ENCODE results near the gene MYDGF.

DNA sequence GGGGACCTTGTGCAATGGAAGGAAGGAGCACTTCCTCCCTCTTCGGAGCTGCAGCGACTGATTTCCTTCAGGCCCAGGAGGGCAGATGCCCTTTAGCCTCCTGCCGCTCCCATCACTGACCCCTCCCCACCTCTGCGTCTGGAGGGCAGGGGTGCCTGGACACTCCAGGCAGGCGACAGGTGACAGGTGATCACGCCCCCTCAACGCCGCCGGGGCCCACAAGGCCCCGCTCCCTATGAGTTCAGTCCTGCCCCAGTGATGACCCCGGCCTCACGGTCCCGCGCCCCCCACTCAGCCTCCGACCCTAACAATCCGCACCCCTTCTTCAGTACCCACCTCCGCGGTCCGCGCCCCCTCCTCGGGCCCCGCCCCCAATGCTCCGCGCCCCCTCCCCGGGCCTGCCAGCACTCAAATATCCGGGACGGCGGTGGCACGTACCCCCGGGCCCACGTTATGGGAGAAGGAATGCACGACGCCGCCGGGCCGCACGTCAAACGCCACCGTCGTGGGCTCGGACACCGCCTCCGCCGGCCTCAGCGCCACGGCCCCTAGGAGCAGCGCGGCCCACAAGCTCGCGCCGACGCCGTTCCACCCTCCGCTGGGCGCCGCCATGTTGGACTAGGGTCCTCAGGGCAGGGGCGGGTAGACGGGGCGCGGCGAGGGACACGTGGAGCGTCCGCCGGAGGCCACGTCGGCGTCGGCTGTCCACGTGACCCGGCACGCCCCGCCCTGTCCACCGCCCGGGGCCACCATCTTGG is at the start of gene MYDGF:
- TF ChIP-seq EZH2 (IDR thresholded peaks at IDR 0.05; ENCODE audit: borderline replicate concordance, low read depth, low read length, poor library complexity, severe bottlenecking) (no peak), CTCF (conservative IDR thresholded peaks at IDR 0.05; ENCODE audit: low read depth, low read length) (no peak)
